GOT3 (cell line): ENCODE results near the gene HPD.
"Not testable (repeated sequence)": the region's sequence is repeated elsewhere in the genome, so short reads cannot be mapped to it uniquely, and the experiment has no call there.

Source experiments
- DNase-seq: peaks from one replicate; lab custom pipeline; 2025; ENCODE audit warnings: mixed read lengths; lab: John Stamatoyannopoulos, UW

The HPD gene

DNA sequence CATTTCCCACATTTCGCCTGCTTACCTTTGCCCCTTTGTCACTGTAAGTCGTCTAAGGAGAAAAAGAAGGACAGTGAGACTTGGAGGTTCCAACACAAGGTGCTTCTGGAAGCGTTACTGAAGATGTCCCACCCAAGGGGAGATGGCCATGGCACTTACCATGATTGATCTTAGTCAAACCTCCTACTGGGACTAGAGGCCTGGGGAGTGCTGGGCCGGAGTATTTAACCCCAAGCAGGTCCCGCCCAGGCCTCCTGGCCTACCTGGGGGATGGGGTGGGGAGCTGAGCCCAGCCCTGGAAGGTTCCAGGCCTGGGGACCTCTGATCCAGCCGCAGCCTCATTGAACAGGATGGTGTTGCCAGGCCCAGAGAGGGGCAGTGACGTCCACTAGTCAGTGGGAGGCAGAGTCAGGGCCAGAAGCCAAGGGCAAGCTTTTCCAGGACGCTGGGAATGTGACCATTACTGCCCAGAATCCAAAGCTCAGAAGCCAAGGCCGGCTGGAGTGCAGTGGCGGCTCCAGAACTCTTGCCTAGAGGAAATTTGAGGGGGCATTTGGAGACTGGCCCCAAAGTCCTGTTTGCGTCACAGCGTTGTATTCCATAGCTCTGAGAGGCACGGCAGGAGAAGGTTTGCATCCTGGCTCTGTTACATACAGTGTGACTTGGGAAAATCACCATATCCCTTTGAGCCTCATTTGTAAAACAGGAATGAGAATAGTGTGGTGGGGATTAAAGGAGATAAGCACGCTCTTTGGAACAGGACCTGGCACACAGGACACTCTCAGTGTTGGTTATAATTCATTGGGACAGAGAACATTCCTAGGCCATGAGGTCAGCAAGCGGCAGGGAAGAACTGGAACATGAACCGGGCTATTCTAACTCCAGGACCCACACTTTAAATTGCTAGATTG, at the start of gene HPD:
Gene HPD (minus strand): TSS at position 198 of the 911 bp plus-strand sequence. CDS start 36 bp downstream, at position 162.
- DNase-seq = no peak

DNA sequence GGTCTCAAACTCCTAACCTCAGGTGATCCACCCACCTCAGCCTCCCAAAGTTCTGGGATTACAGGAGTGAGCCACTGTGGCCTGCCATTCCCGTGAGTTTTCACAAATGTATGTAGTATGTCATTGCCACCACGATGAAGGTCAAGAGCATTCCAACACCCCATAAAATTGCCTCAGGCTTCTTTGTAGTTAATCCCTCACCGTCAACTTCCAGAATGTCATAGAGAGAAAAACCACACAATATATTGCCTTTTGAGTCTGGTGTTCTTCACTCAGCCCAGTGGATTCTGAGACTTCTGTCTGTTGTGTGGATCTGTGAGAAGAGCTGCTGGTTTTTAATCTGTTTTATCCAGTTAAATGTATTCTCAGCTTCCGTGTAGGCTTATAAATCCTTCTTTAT, 47.1 kb upstream of the HPD start:
- no peak for DNase-seq

- DNase-seq = no peak
Measured at GRCh38 chr12:121903202-121903601, 44.5 kb upstream of the HPD start.

GRCh38 chr12:121899590-121899989, 40.9 kb upstream of the HPD start:
- no peak for DNase-seq

DNA sequence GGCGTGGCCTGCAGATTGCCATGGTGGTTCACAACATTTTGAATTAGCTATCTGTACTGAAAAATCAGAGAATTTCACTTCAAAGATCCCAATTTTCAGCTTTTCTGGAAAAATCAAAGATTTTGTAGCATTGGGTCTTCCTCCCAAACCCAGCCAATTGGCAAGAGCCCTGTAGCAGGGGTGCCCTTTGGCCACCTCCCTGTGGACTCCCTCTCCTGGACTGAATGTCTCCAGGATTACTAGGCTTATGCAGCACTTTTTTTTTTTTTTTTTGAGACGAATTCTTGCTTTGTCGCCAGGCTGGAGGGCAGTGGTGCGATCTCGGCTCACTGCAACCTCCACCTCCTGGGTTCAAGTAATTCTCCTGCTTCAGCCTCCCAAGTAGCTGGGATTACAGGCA, 39.6 kb upstream of the HPD start:
- no peak for DNase-seq

GRCh38 chr12:121894633-121895032, 36.0 kb upstream of the HPD start:
- no peak for DNase-seq

- DNase-seq = no peak
Measured at GRCh38 chr12:121893961-121894460, 35.4 kb upstream of the HPD start.

DNA sequence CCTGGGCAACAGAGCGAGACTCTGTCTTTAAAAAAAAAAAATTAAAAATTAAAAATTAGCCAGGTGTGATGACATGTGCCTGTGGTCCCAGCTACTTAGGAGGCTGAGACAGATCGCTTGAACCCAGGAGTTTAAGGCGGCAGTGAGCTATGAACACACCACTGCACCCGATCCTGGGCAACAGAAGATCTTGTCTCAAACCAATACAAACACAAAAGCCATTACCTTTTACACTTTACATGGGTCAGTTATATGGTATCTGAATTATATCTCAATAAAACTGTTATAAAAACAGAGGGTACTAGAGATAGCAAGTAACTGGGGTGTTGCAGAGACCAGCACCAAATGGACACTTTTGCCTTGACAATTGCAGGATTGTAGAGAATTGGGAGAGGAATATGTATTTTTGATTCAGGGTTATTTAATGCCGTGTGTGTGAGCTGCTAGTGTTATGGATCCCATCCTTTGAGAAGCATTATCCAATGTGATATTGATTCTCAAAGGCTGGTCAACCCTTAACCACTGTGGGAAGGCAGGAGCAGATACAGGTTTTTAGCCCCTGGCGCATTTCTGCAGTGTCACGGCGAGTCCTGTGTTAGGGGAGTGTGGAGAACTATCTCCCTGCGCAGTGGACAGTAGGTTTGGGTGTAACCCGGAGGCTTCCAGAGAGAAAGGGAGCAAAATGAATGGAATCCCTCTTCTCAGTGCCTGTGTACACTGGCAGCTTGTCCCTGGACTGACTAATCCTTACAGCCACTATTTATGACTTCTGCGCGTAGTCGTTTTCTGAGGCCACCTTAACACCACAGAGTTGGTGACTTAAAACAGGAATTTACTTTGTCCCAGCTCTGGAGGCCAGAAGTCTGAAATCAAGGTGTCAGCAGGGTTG, 34.3 kb upstream of the HPD start:
- DNase-seq = no peak

- not testable (repeated sequence) for DNase-seq
Measured at GRCh38 chr12:121889661-121890060, 31.0 kb upstream of the HPD start.

DNA sequence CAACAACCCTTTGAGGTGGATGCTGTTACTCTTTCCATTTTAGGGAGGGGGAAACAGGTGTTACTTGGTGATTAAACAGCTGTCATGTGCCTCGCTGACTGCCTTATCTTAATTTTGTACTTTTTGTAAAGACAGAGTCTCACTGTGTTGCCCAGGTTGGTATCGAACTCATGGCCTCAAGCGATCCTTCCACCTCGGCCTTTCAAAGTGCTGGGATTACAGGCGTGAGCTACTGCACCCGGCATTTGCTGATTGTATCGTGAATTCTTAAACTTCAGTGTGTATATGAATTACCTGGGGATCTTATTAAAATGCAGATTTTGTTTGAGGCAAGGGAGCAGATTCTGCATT, 30.6 kb upstream of the HPD start:
- no peak for DNase-seq

GRCh38 chr12:121888478-121889273, 30.0 kb upstream of the HPD start, which contains the start of gene PSMD9:
Gene PSMD9 (plus strand): TSS chr12:121888790. CDS start chr12:121888857, 67 bp downstream.
- DNase-seq = peak; percentile 89

DNA sequence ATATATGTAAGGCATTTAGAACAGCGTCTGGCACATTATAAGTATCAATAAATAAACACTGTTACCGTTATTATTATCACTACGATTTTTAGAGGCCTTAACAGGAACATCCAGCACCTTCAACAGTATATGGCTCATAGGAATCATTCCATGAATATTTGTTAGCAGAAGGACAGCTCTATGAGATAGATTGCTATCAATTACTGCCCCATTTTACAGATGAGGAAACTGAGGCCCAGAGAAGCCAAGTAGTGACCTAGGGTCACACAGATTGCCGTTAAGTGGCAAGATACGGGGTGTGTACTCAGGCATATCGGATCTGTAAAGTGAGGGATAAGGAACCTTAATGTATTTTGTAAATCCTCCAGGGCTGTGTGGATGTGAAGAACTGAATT, 29.4 kb upstream of the HPD start:
- no peak for DNase-seq

- DNase-seq = not testable (repeated sequence)
Measured at GRCh38 chr12:121885129-121885528, 26.5 kb upstream of the HPD start.

DNA sequence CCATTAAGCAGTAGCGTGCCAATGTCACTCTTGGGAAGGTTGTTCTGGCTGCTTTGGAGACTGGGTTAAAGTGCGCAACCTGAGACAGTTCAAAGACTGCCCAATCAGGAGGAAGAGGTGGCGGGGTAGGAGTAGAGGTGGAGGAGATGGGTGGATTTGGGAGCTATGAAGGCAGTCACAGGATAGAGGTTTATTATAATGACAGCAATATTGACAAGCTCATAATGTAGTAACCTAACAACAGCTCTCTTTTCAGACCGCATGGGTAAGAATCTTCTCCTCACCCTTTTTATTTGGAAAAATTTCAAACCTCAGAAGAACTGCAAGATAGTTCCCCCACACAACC, 24.6 kb upstream of the HPD start:
- DNase-seq = no peak

GRCh38 chr12:121876080-121876447, 17.4 kb upstream of the HPD start:
- DNase-seq = not testable (repeated sequence)

DNA sequence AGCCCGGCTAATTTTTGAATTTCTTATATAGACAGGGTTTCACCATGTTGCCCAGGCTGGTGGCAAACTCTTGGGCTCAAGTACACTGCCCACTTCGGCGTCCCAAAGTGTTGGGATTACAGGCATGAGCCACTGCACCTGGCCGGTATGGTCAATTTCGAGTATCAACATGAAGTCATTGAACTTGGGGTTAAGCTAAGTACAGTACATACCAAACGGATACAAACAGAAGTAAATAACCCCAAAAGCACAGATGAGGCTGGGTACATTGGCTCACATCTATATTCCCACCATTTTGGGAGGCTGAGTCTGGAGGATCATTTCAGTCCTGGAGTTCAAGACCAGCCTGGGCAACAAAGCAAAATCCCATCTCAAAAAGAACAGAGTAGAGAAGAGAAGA, 16.9 kb upstream of the HPD start:
- no peak for DNase-seq

DNA sequence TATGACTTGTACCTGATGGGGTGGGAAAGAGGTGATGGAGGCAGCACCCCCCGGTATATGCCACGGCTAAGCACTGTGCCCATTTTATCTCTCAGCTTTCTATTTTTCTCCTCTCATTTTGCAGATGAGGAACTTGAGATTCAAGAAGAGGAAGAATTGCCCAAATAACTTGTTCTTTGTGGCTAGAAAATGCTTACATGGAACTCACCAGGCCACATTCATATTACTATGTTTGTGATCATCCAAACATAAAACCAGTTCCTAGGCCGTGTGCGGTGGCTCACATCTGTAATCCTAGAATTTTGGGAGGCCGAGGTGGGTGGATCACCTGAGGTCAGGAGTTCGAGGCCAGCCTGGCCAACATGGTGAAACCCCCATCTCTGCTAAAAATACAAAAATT, 15.4 kb upstream of the HPD start:
- no peak for DNase-seq

DNA sequence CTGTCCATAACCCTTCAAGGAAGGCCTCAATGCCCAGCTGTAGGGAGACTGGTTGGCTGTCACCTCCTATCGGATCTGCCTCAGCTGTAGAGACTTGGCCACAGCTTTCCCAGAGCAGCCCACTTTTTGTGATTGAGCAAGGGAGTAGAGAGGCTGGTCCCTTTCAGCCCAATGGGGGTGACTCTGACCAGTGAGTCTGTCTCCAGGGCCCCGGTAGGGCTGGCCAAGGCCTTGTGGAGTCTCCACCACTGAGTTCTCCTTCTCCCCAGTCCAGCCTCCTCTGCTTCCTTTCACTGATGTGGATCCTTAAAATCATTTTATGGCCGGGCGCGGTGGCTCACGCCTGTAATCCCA, 14.5 kb upstream of the HPD start:
- no peak for DNase-seq

DNA sequence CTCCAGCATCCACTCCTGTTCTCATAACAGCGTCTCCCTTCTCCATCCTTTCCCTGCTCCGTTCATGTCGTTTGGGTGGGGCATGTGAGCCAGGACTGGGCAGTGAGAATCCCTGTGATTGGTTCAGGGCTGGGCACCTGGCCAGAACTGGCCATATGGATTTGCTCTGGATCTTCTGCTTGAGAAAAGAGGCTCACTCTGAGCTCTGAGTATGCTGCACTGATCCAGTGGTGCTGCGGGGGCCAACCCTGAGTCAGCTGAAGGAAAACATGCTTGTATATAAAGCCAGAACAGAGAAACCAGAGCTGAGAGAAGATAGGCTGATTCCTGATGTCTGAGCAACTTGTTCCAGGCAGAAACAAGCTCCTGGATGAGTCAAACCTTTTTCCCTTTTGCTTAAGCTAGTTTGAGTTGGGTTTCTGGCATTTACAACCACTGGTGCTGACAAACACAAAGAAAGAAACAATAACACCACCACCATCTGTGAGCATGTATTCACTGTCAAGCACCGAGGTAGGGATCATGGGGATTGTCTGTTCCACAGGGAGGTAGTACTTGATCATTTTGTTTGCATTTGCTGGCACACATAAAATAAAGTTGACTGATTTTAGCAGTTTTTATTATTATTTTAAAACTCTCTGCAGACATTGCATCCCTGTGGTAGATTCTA, 14.0 kb upstream of the HPD start:
- DNase-seq = no peak

DNA sequence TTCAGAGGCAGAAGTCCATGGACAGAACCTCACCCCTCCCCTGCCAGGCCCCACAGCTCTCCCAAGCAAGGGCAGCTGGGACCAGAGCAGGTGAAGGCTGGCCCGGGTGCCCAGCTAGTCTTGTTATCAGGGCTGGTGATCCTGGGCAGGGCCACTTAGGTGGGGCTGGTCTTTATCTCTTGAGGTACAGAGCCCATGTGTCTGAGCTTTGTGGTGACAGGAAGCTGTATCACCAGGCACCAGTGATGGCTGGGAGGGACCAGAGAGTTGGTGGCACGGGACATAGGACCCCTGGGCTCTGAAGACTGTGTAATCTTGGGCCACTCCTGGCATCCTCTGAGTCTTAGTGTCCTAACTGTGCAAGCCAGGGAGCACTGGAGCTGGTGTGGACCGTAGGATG, 12.8 kb upstream of the HPD start:
- no peak for DNase-seq

DNA sequence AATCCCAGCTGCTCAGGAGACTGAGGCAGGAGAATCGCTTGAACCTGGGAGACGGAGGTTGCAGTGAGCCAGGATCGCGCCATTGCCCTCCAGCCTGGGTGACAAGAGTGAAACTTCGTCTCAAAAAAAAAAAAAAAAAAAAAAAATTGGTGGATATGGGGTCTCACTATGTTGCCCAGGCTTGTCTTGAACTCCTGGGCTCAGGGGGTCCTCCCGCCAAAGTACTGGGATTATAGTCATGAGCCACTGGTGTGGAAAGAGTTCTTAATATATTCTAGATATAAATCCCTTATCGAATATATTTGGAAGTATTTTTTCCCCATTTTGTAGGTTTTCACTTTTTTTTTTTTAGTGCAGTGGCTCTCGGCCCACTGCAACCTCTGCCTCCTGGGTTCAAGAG, 10.6 kb upstream of the HPD start:
- DNase-seq = not testable (repeated sequence)

DNA sequence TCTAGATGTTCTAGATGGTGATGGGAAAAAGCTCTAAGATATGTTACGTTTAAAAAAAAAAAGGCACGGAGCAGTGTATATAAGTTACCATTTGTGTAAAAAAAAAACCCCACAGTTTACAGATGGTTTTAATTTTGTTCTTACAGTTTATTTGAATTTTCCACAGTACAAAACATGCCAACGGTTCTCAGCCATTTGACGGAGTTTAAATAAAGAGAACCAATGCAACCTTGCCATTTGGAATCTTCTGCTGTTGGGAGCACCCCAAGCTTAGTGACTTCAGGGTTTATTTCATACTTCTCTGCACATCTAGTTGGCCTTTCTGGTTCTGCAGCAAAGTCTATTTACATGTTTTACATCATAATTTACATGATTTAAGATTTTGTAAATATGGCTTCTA, 7.7 kb upstream of the HPD start:
- no peak for DNase-seq
